Stomach (tissue), 9 donors: ENCODE results near the gene CEACAM1. TPM values are rescaled to one million over a fixed set of nuclear protein-coding genes. Genes with fewer than 3 reads are reported as not detected.
"Not testable (repeated sequence)": the region's sequence is repeated elsewhere in the genome, so short reads cannot be mapped to it uniquely, and the experiment has no call there.

Source experiments
- DNase-seq, 2 donors: peaks; one replicate each; pipeline versions ENCODE4 v3.0.0 to v3.0.0-alpha.2; 2013 to 2019
- H3K27ac ChIP-seq, 5 donors: fragments of 200-600 bp in 4 of 5; sonication (generic) in 4 of 5; one replicate each; pipeline ENCODE4 v1.5.1; 2013 to 2019; ENCODE audit warnings: mild to moderate bottlenecking in 1 of 5, moderate library complexity in 1 of 5
- H3K27me3 ChIP-seq, 3 donors: fragments of 200-600 bp; sonication (generic); one replicate each; pipeline ENCODE4 v1.5.1; 2017 to 2019; ENCODE audit warnings: mixed run types in 1 of 3
- H3K36me3 ChIP-seq, 4 donors: fragments of 200-600 bp; sonication (generic); 1 replicate in 3 of 4; 2 replicates in 1 of 4; pipeline ENCODE4 v1.5.1; 2016 to 2019
- H3K4me1 ChIP-seq, 4 donors: fragments of 200-600 bp; sonication (generic); one replicate each; pipeline ENCODE4 v1.5.1; 2016 to 2019
- H3K4me3 ChIP-seq, 4 donors: fragments of 200-600 bp; sonication (generic) in 3 of 4; one replicate each; pipeline ENCODE4 v1.5.1; 2016 to 2019; ENCODE audit warnings: mild to moderate bottlenecking in 1 of 4
- H3K9me3 ChIP-seq, 4 donors: fragments of 200-600 bp; sonication (generic); one replicate each; pipeline ENCODE4 v1.5.1; 2016 to 2019
- EP300 ChIP-seq: sonication (generic); formaldehyde crosslinking; IDR thresholded peaks from one replicate; pipeline ENCODE4 v1.6.1; 2017; ENCODE audit warnings: antibody characterized with exemption
- POLR2A ChIP-seq, 4 donors: fragments of 450-650 bp; IDR thresholded peaks; one replicate each; pipeline ENCODE4 v1.6.1; 2016; ENCODE audit warnings: antibody characterized with exemption in 4 of 4, control low read depth in 2 of 4, mild to moderate bottlenecking in 1 of 4, moderate library complexity in 1 of 4
- POLR2AphosphoS5 ChIP-seq, 3 donors: sonication (generic); formaldehyde crosslinking; IDR thresholded peaks; one replicate each; pipeline ENCODE4 v1.6.1; 2016; ENCODE audit warnings: antibody characterized with exemption in 3 of 3
- WGBS, 5 donors: extraction: QIAGEN DNeasy Blood & Tissue Kit in 3 of 5; methylation state at CpG; one replicate each; pipeline versions ENCODE4 v1.1.5 to v1.1.7; 2013 to 2018; 5-methylcytosine and 5-hydroxymethylcytosine counted together
- intact Hi-C: fragments of 100-400 bp; cut with DNase I; formaldehyde crosslinking; loops from one replicate; pipeline ENCODE4 v1.15.1; 2023; ENCODE audit warnings: low total_unique reads
- polyA plus RNA-seq, 3 donors: library from polyadenylated mRNA; stranded (reverse); fragments of 200-250 nt; gene quantifications; one replicate each; pipeline ENCODE4 v1.2.3, GENCODE V29; 2013
- total RNA-seq, 5 donors: library from RNA; depleted of rRNA; stranded (reverse); fragments of >200 nt; gene quantifications; one replicate each; pipeline versions ENCODE4 v1.1.0 to v1.2.3, GENCODE V29; 2014 to 2016
- TF ChIP-seq, protein P1 (sequence below), 7 experiments: fragments of 450-650 bp in 4 of 7; fragments of 200-600 bp in 3 of 7; sonication (generic) in 3 of 7; IDR thresholded peaks; one replicate each; pipeline ENCODE4 v1.5.1; 2016 to 2019; ENCODE audit warnings: antibody characterized with exemption in 7 of 7, control low read depth in 2 of 7, mild to moderate bottlenecking in 1 of 7
- donor health status: healthy with polysubstance abuse.
- donor health status: Bipolar disorder and iron deficiency.
- donor health status: healthy.

The CEACAM1 gene
- total and polyA plus RNA-seq, 8 donors = 0.45 to 99.2 (median 4.1) TPM

DNA sequence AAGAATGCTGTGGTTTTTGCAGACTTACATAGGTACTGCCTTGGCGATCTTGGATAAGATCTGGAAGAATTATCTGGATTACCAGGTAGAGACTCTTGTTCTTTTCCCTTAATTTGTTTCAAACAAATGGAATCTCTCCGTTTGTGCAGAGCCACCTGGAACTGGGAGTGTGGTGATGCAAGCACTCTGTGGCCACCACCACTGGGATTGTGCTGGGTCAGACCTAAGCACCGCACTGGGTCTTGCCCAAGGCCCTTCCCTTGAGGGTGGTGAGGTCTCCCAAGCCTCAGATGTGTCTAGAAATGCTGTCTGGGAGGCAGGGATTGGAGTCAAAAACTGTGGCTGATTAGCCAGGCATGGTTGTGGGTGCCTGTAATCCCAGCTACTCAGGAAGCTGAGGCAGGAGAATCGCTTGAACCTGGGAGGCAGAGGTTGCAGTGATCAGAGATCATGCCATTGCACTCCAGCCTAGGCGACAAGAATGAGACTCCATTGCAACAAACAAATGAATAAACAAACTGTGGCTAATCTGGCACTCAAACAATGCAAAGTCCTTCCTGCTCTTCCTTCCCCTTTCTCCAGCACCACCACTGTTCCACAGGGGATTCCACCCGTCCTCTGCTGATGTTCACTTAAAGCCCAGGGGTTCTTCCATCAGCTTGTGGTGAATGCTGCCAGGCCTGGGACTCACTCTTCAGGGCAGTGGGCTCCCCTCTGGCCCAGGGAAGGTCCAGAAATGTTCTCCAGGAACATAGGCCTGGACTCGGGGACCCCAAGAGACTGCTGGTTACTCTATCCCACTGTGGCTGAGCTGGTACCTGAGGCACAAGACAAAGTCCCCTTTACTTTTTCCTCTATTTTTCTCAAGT, 10.8 kb upstream of the CEACAM1 start:
- peaks cover 0 to 5% (median 0%) of the 10 kb centered on the region in 4 donors for H3K9me3 ChIP-seq
- intact Hi-C loops = no loop called here
- 80 to 90% (median 85%) methylated on average over 7 of the region's 7 CpGs for WGBS, 5 donors
- H3K36me3 ChIP-seq = no peaks in the 10 kb centered on the region
- H3K27ac ChIP-seq = no peak overlapping the region
- no peaks in the 10 kb centered on the region for H3K27me3 ChIP-seq
- H3K4me3 ChIP-seq = no peak overlapping the region
- H3K4me1 ChIP-seq = no peaks in the 10 kb centered on the region
- DNase-seq = no peak
- no peak for TF ChIP-seq EP300

- intact Hi-C loops, H3K9me3 ChIP-seq, H3K4me1 ChIP-seq, DNase-seq, H3K36me3 ChIP-seq, H3K4me3 ChIP-seq, H3K27ac ChIP-seq, H3K27me3 ChIP-seq: not testable (repeated sequence)
- 63 to 77% (median 72%) methylated on average over 2 of the region's 2 CpGs for WGBS, 5 donors
These were observed 7.0 kb upstream of the CEACAM1 start for GRCh38 chr19:42535276-42535675.

DNA sequence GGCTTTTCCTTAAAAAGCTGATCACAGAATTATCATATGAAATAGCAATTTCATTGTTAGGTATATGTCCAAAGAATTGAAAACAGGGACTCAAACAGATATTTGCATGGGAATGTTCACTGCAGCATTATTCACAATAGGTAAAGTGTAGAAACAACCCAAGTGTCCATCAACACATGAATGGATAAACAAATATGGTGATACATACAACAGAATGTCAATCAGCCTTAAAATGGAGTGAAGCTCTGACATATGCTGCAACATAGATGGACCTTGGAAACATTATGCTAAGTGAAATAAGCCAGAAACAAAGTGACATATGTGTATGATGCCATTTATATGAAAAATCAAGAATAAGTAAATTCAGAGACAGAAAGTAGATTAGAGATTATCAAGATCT, 6.1 kb upstream of the CEACAM1 start:
- H3K27me3 ChIP-seq = no peaks in the 10 kb centered on the region
- intact Hi-C loops = no loop called here
- no peak overlapping the region for H3K27ac ChIP-seq
- H3K4me3 ChIP-seq = no peak overlapping the region
- no peak for DNase-seq
- H3K9me3 ChIP-seq = no peaks in the 10 kb centered on the region
- no peaks in the 10 kb centered on the region for H3K36me3 ChIP-seq
- no peaks in the 10 kb centered on the region for H3K4me1 ChIP-seq
- TF ChIP-seq, protein P1, sequence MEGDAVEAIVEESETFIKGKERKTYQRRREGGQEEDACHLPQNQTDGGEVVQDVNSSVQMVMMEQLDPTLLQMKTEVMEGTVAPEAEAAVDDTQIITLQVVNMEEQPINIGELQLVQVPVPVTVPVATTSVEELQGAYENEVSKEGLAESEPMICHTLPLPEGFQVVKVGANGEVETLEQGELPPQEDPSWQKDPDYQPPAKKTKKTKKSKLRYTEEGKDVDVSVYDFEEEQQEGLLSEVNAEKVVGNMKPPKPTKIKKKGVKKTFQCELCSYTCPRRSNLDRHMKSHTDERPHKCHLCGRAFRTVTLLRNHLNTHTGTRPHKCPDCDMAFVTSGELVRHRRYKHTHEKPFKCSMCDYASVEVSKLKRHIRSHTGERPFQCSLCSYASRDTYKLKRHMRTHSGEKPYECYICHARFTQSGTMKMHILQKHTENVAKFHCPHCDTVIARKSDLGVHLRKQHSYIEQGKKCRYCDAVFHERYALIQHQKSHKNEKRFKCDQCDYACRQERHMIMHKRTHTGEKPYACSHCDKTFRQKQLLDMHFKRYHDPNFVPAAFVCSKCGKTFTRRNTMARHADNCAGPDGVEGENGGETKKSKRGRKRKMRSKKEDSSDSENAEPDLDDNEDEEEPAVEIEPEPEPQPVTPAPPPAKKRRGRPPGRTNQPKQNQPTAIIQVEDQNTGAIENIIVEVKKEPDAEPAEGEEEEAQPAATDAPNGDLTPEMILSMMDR (IDR thresholded peaks at IDR 0.05) = no peak
- TF ChIP-seq POLR2A (IDR thresholded peaks at IDR 0.05) = no peak
- TF ChIP-seq EP300 = no peak
- TF ChIP-seq POLR2AphosphoS5 (IDR thresholded peaks at IDR 0.05) = no peak

- H3K4me1 ChIP-seq = peaks cover 7 to 14% (median 11%) of the 10 kb centered on the region in 4 donors
- intact Hi-C loops = no loop called here
- no peak for DNase-seq
- no peaks in the 10 kb centered on the region for H3K9me3 ChIP-seq
- WGBS, 5 donors = 87 to 98% (median 91%) methylated on average over 2 of the region's 2 CpGs
- H3K27ac ChIP-seq = no peak overlapping the region
- TF ChIP-seq POLR2AphosphoS5 (IDR thresholded peaks at IDR 0.05) = no peak
- TF ChIP-seq, protein P1 (IDR thresholded peaks at IDR 0.05) = no peak
- TF ChIP-seq EP300 = no peak
- no peak for TF ChIP-seq POLR2A (IDR thresholded peaks at IDR 0.05)
- no peaks in the 10 kb centered on the region for H3K36me3 ChIP-seq
- no peak overlapping the region for H3K4me3 ChIP-seq
- no peaks in the 10 kb centered on the region for H3K27me3 ChIP-seq
These were observed 4.6 kb upstream of the CEACAM1 start for GRCh38 chr19:42532891-42533290.

DNA sequence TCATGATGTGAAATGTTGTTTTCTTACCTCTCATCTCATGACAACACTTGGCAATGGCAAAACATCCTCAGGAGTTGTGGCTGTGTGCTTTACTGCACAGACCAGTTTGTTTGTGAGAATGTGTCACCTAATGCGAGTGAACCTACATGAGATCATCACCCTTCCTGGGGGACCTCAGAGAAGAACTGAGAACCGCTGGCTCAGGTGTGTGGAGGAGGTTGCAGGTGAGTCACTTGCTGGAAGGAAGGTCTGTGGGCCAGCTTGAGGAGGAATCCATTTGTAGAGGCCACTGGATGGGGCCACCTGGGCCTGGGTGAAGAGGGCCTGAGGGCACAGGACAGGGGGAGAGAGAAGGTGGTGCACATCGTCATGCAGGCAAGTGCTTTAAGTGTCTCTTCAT, 3.0 kb upstream of the CEACAM1 start:
- Histone ChIP-seq H3K4me3 (no peak overlapping the region), H3K27me3 (no peaks in the 10 kb centered on the region), H3K36me3 (no peaks in the 10 kb centered on the region), H3K27ac (no peak overlapping the region), H3K9me3 (no peaks in the 10 kb centered on the region), H3K4me1 (peaks cover 7 to 21% (median 16%) of the 10 kb centered on the region in 4 donors)
- intact Hi-C loops = no loop called here
- no peak for TF ChIP-seq EP300
- no peak for TF ChIP-seq POLR2AphosphoS5 (IDR thresholded peaks at IDR 0.05)
- TF ChIP-seq POLR2A (IDR thresholded peaks at IDR 0.05) = no peak
- no peak for DNase-seq
- WGBS, 5 donors = 84 to 94% (median 88%) methylated on average over 3 of the region's 3 CpGs

- Histone ChIP-seq H3K27ac (peak overlapping the region; percentile 54 to 85 (median 81)), H3K27me3 (no peaks in the 10 kb centered on the region), H3K4me1 (peaks cover 7 to 38% (median 21%) of the 10 kb centered on the region in 4 donors), H3K4me3 (peak overlapping the region in 3 of 4 donors; percentile 2 to 42 (median 25)), H3K9me3 (no peaks in the 10 kb centered on the region), H3K36me3 (peaks cover 0 to 4% (median 0%) of the 10 kb centered on the region in 4 donors)
- DNase-seq = peak; percentile 81 to 88
- intact Hi-C loops = loop anchor here (10.0 kb wide), 1 partner anchor 75 kb away; no protein-coding TSS in a partner anchor
- WGBS, 5 donors = 58 to 65% (median 62%) methylated on average over 3 of the region's 3 CpGs
- TF ChIP-seq POLR2A (IDR thresholded peaks at IDR 0.05) (no peak), EP300 (no peak), POLR2AphosphoS5 (IDR thresholded peaks at IDR 0.05) (peak in 1 of 3 donors; percentile 72)
- TF ChIP-seq, protein P1 (IDR thresholded peaks at IDR 0.05) = peak in 5 of 7 experiments; percentile 81 to 95 (median 94)
These were observed 1.0 kb upstream of the CEACAM1 start for GRCh38 chr19:42529248-42529764.
